ENCODE measurements around the gene RPL27. TPM values are rescaled to one million over a fixed set of nuclear protein-coding genes. Genes with fewer than 3 reads are reported as not detected.

The RPL27 gene
- polyA plus RNA-seq (2013): 4,147 and 4,166 TPM in 2 replicates

DNA sequence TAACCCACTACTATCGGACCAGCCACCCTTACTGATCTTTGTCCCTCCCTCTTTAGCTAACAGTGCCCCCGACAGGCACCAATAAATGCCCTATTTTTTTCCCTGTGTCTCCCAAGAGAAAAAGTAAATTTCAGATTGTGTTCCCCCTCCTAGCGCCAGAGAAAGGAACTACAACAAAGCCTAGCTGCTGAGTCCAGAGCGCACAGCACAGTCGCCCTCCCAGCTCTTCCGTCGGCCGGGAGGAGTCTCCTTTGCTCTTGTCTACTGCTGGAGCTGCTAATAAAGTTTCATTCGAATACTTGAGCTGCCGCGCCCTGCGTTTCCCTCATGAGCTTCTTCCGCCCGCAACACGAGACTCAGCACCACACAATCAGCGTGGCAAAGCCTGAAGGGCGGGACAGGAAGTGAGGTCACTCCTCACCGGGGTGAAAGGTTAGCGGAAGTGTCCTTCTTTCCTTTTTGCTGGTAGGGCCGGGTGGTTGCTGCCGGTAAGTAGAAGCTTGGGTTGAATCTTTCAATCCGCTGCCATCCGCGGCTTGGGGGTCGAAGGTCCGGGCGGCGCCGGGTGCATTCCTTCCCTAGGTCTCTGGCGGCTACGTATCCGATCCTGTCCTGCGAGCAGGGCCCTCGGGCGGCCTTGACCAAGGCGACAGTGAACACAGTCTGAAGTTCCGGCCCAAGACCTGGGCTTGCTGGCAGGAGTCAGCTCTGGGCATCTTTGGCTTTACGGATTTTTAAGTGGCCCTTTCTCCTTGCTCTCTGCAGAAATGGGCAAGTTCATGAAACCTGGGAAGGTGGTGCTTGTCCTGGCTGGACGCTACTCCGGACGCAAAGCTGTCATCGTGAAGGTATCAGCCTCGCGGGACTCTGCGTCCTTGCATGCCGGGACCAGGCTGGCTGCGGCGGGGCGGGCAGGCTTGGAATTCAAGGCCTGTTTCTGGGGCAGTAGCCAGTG is at the start of gene RPL27:
RPL27 (plus strand) TSS at position 436 of the 955 bp plus-strand sequence; CDS start at position 768, 332 bp downstream.
- WGBS (ENCODE audit: extremely low coverage, insufficient coverage, insufficient read length): no CpG with 5 or more reads among the region's 49 CpGs
- H3K79me1 ChIP-seq (ENCODE audit: low read length): peaks cover 5% of the 10 kb centered on the region
- peak within 1 kb of the TSS; percentile 58 for H2AFZ ChIP-seq (ENCODE audit: insufficient read depth, low read length, poor library complexity)
- no peak within 1 kb of the TSS for H2BK12ac ChIP-seq (ENCODE audit: low read length)
- peak within 1 kb of the TSS; percentile 94 for H3K4me3 ChIP-seq (ENCODE audit: low read depth, low read length)
- H3K18ac ChIP-seq (ENCODE audit: low read length): peak within 1 kb of the TSS; percentile 82
- H3K27ac ChIP-seq (ENCODE audit: low read depth, low read length): peak within 1 kb of the TSS; percentile 85
- H3K9ac ChIP-seq (ENCODE audit: low read length): peak within 1 kb of the TSS; percentile 93
- H3K4ac ChIP-seq (ENCODE audit: low read depth, low read length): peak within 1 kb of the TSS; percentile 41
- peak within 1 kb of the TSS; percentile 86 for H3K14ac ChIP-seq (ENCODE audit: low read length)
- peaks cover 23 to 32% of the 10 kb centered on the region in 2 experiments for H3K36me3 ChIP-seq (ENCODE audit: control insufficient read depth in 1 of 2, insufficient read depth in 2 of 2, low read length in 2 of 2)
- no peaks in the 10 kb centered on the region for H3K27me3 ChIP-seq (ENCODE audit: insufficient read depth, low read length)
- H3K79me2 ChIP-seq (ENCODE audit: control insufficient read depth, insufficient read depth, low read length, poor library complexity): peaks cover 11% of the 10 kb centered on the region
- H3K4me1 ChIP-seq (ENCODE audit: control insufficient read depth in 1 of 2, insufficient read depth in 2 of 2, low read length in 2 of 2): peaks cover 3 to 5% of the 10 kb centered on the region in 2 experiments
- no peaks in the 10 kb centered on the region for H3K9me3 ChIP-seq (ENCODE audit: insufficient read depth, low read depth, low read length)
- H4K8ac ChIP-seq (ENCODE audit: low read depth, low read length): peak within 1 kb of the TSS; percentile 87
- DNase-seq: peak; percentile 100
- peak within 1 kb of the TSS; percentile 80 for H4K91ac ChIP-seq (ENCODE audit: low read depth, low read length)
- H2AK5ac ChIP-seq (ENCODE audit: low read length): peak within 1 kb of the TSS; percentile 21
- peak within 1 kb of the TSS; percentile 86 for H4K12ac ChIP-seq (ENCODE audit: low read depth, low read length)
- H3K4me2 ChIP-seq (ENCODE audit: low read length): peak within 1 kb of the TSS; percentile 83
- no peak within 1 kb of the TSS for H3K23ac ChIP-seq (ENCODE audit: low read length)
- H2BK120ac ChIP-seq (ENCODE audit: insufficient read depth, low read length, poor library complexity): peak within 1 kb of the TSS; percentile 3
- peak within 1 kb of the TSS; percentile 91 for H2BK5ac ChIP-seq (ENCODE audit: low read depth, low read length, poor library complexity)

DNA sequence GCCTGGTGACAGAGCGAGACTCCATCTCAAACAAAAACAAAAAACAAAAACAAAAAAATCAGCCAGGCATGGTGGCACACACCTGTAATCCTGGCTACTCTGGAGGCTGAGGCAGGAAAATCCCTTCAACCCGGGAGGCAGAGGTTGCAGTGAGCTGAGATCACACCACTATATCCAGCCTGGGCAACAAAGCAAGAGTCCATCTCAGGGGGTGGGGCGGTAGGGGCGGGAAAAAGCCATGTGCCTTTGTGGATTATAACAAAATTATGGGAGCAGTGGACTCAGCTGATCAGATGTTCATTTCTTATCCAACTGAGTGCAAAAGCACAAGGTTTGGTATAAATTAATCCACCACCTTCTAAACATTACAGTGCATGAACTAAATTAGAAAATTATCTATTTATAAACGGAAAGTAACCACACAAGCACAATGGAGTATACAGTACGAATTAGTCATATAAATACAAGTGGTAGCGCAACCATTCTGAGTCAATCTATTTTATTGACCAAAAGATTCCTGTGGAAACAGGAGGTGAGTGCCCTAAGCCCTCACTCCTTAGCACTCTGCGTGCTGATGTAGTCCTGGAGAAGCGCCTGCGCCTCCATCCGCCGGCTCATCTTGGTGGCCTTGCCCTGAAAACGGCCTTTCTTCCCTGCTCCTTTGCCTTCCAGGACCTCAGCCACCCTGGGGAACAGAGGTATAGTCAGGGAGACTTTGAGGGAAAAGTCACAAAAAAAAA is 48.0 kb upstream of the RPL27 start:
- no peaks in the 10 kb centered on the region for H3K79me2 ChIP-seq (ENCODE audit: control insufficient read depth, insufficient read depth, low read length, poor library complexity)
- H2BK5ac ChIP-seq (ENCODE audit: low read depth, low read length, poor library complexity): no peak overlapping the region
- no peak overlapping the region for H3K18ac ChIP-seq (ENCODE audit: low read length)
- H3K4me2 ChIP-seq (ENCODE audit: low read length): no peak overlapping the region
- no peak overlapping the region for H3K14ac ChIP-seq (ENCODE audit: low read length)
- WGBS (ENCODE audit: extremely low coverage, insufficient coverage, insufficient read length): no CpG with 5 or more reads among the region's 13 CpGs
- no peaks in the 10 kb centered on the region for H3K9me3 ChIP-seq (ENCODE audit: insufficient read depth, low read depth, low read length)
- no peak overlapping the region for H2AFZ ChIP-seq (ENCODE audit: insufficient read depth, low read length, poor library complexity)
- DNase-seq: no peak
- H3K36me3 ChIP-seq (ENCODE audit: control insufficient read depth in 1 of 2, insufficient read depth in 2 of 2, low read length in 2 of 2): peaks cover 21 to 39% of the 10 kb centered on the region in 2 experiments
- no peak overlapping the region for H2BK12ac ChIP-seq (ENCODE audit: low read length)
- H4K12ac ChIP-seq (ENCODE audit: low read depth, low read length): no peak overlapping the region
- H3K9ac ChIP-seq (ENCODE audit: low read length): no peak overlapping the region
- no peak overlapping the region for H3K27ac ChIP-seq (ENCODE audit: low read depth, low read length)
- no peaks in the 10 kb centered on the region for H3K4me1 ChIP-seq (ENCODE audit: control insufficient read depth in 1 of 2, insufficient read depth in 2 of 2, low read length in 2 of 2)
- no peak overlapping the region for H4K8ac ChIP-seq (ENCODE audit: low read depth, low read length)
- no peaks in the 10 kb centered on the region for H3K79me1 ChIP-seq (ENCODE audit: low read length)
- no peak overlapping the region for H3K23ac ChIP-seq (ENCODE audit: low read length)
- no peaks in the 10 kb centered on the region for H3K27me3 ChIP-seq (ENCODE audit: insufficient read depth, low read length)
- H3K4ac ChIP-seq (ENCODE audit: low read depth, low read length): no peak overlapping the region
- no peak overlapping the region for H3K4me3 ChIP-seq (ENCODE audit: low read depth, low read length)
- no peak overlapping the region for H2AK5ac ChIP-seq (ENCODE audit: low read length)
- H4K91ac ChIP-seq (ENCODE audit: low read depth, low read length): no peak overlapping the region
- no peak overlapping the region for H2BK120ac ChIP-seq (ENCODE audit: insufficient read depth, low read length, poor library complexity)

DNA sequence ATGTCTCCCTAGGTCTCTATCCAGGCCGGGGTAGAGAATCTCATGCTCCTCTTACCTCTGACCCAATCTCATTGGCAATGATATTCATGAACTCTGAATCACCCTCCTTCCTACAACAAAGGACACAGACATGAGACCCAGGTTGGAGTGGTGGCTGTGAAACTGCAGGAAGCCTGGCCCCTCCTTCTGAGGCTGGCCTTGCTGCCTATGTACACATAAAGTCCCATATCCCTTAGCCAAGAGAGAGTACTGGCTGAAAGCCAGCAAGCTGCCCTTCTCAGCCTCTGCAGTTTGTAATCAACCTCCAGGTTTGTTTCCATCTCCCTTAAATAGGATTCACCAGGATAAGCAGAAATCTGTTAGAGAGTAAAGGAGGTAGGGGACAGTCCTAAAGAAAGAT is 44.5 kb upstream of the RPL27 start:
- Histone ChIP-seq H4K12ac (ENCODE audit: low read depth, low read length) (no peak overlapping the region), H3K36me3 (ENCODE audit: control insufficient read depth in 1 of 2, insufficient read depth in 2 of 2, low read length in 2 of 2) (peaks cover 38 to 60% of the 10 kb centered on the region in 2 experiments), H2AK5ac (ENCODE audit: low read length) (no peak overlapping the region), H2BK5ac (ENCODE audit: low read depth, low read length, poor library complexity) (no peak overlapping the region), H3K4ac (ENCODE audit: low read depth, low read length) (no peak overlapping the region), H3K27me3 (ENCODE audit: insufficient read depth, low read length) (no peaks in the 10 kb centered on the region), H3K14ac (ENCODE audit: low read length) (no peak overlapping the region), H3K79me1 (ENCODE audit: low read length) (no peaks in the 10 kb centered on the region), H2AFZ (ENCODE audit: insufficient read depth, low read length, poor library complexity) (no peak overlapping the region), H3K18ac (ENCODE audit: low read length) (no peak overlapping the region), H3K4me3 (ENCODE audit: low read depth, low read length) (no peak overlapping the region), H3K4me2 (ENCODE audit: low read length) (no peak overlapping the region), H4K91ac (ENCODE audit: low read depth, low read length) (no peak overlapping the region), H3K9ac (ENCODE audit: low read length) (no peak overlapping the region), H4K8ac (ENCODE audit: low read depth, low read length) (no peak overlapping the region), H3K23ac (ENCODE audit: low read length) (no peak overlapping the region), H2BK12ac (ENCODE audit: low read length) (no peak overlapping the region), H3K4me1 (ENCODE audit: control insufficient read depth in 1 of 2, insufficient read depth in 2 of 2, low read length in 2 of 2) (no peaks in the 10 kb centered on the region), H3K9me3 (ENCODE audit: insufficient read depth, low read depth, low read length) (no peaks in the 10 kb centered on the region), H2BK120ac (ENCODE audit: insufficient read depth, low read length, poor library complexity) (no peak overlapping the region), H3K79me2 (ENCODE audit: control insufficient read depth, insufficient read depth, low read length, poor library complexity) (no peaks in the 10 kb centered on the region), H3K27ac (ENCODE audit: low read depth, low read length) (no peak overlapping the region)
- no CpG with 5 or more reads among the region's 1 CpG for WGBS (ENCODE audit: extremely low coverage, insufficient coverage, insufficient read length)
- no peak for DNase-seq

DNA sequence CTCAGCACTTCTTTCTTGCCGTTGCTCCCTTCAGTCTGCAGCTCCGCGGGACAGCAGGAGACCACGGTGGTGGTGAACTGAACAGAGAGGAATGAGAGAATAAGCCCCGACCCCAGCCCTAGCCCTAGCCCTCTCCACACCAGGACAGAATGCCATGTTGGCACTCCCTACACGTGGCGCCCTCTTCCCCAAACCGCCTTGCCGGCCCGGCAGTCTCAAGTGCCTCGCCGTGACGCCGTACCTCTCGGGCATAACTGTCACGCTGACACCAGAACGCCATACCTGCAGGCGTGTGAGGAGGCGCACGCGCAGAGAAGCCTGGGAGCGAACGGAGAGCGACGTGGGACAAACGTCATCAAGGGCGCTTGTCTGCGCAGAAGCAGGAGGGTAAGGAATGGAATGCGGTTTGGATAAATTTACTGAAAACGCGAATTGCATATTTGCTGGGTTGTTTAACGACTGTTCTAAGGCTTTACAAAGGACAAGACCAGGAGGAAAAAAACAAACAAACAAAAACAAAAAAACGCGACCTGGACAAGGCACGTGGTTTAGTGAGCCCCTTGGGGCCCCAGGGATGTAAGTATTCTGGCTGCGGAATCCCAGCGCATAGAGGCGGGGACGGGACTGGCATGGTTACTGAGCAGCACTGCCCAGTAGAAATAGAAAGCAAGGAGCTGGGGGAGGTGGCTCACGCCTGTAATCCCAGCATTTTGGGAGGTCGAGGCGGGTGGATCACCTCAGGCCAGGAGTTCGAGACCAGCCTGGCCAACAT is 33.9 kb upstream of the RPL27 start, which contains the start of gene AARSD1:
AARSD1 (minus strand) TSS at position 294 of the 772 bp plus-strand sequence; CDS start at position 280, 14 bp downstream.
- H2BK120ac ChIP-seq (ENCODE audit: insufficient read depth, low read length, poor library complexity): no peak within 1 kb of the TSS
- peak within 1 kb of the TSS; percentile 71 for H3K4ac ChIP-seq (ENCODE audit: low read depth, low read length)
- H3K9me3 ChIP-seq (ENCODE audit: insufficient read depth, low read depth, low read length): no peaks in the 10 kb centered on the region
- peak within 1 kb of the TSS; percentile 3 for H2AFZ ChIP-seq (ENCODE audit: insufficient read depth, low read length, poor library complexity)
- H4K12ac ChIP-seq (ENCODE audit: low read depth, low read length): peak within 1 kb of the TSS; percentile 60
- H3K27ac ChIP-seq (ENCODE audit: low read depth, low read length): peak within 1 kb of the TSS; percentile 13
- H3K14ac ChIP-seq (ENCODE audit: low read length): peak within 1 kb of the TSS; percentile 75
- H3K36me3 ChIP-seq (ENCODE audit: control insufficient read depth in 1 of 2, insufficient read depth in 2 of 2, low read length in 2 of 2): peaks cover 11 to 16% of the 10 kb centered on the region in 2 experiments
- H4K8ac ChIP-seq (ENCODE audit: low read depth, low read length): peak within 1 kb of the TSS; percentile 40
- H2BK5ac ChIP-seq (ENCODE audit: low read depth, low read length, poor library complexity): no peak within 1 kb of the TSS
- no peak within 1 kb of the TSS for H2AK5ac ChIP-seq (ENCODE audit: low read length)
- no peaks in the 10 kb centered on the region for H3K4me1 ChIP-seq (ENCODE audit: control insufficient read depth in 1 of 2, insufficient read depth in 2 of 2, low read length in 2 of 2)
- no CpG with 5 or more reads among the region's 43 CpGs for WGBS (ENCODE audit: extremely low coverage, insufficient coverage, insufficient read length)
- H3K79me1 ChIP-seq (ENCODE audit: low read length): peaks cover 3% of the 10 kb centered on the region
- peak within 1 kb of the TSS; percentile 75 for H3K4me3 ChIP-seq (ENCODE audit: low read depth, low read length)
- H3K79me2 ChIP-seq (ENCODE audit: control insufficient read depth, insufficient read depth, low read length, poor library complexity): peaks cover 2% of the 10 kb centered on the region
- no peak within 1 kb of the TSS for H3K18ac ChIP-seq (ENCODE audit: low read length)
- no peak within 1 kb of the TSS for H2BK12ac ChIP-seq (ENCODE audit: low read length)
- DNase-seq: peak; percentile 97 to 99
- peak within 1 kb of the TSS; percentile 57 for H3K9ac ChIP-seq (ENCODE audit: low read length)
- no peak within 1 kb of the TSS for H3K23ac ChIP-seq (ENCODE audit: low read length)
- H4K91ac ChIP-seq (ENCODE audit: low read depth, low read length): peak within 1 kb of the TSS; percentile 71
- H3K27me3 ChIP-seq (ENCODE audit: insufficient read depth, low read length): no peaks in the 10 kb centered on the region
- peak within 1 kb of the TSS; percentile 71 for H3K4me2 ChIP-seq (ENCODE audit: low read length)

Measured in trophoblast cell (in vitro differentiated cells and primary cell).